SH-SY5Y (cell line): ENCODE results near the gene MPP1.

Experiments
- GATA2 ChIP-seq: IDR thresholded peaks from 2 replicates; pipeline ENCODE4 v1.6.1; 2011; ENCODE audit warnings: mild to moderate bottlenecking, low read depth, low read length
- GATA3 ChIP-seq: IDR thresholded peaks from 2 replicates; pipeline ENCODE4 v1.6.1; 2011; ENCODE audit warnings: low read depth, mild to moderate bottlenecking, low read length, moderate library complexity

Gene MPP1

DNA sequence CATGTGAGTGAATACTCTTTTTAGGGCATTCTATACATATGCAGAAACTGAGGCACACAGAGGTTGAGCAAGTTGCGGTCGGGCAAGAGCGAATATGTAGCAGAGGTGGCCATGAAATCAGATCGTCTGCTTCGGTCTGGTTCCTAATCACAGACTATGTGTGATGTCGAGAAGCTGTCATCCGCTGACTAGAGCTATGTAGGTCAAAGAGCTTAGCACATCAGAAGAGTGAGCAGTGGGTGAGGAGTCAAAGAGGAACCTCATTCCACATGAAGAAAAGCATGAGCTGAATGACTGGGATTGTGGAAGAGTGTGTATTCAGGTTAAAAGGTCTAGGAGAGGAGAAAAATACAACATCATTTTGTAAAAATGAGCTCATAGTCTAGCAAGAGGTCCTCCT, 73.4 kb downstream of the MPP1 start:
- TF ChIP-seq GATA3 (no peak), GATA2 (no peak)

DNA sequence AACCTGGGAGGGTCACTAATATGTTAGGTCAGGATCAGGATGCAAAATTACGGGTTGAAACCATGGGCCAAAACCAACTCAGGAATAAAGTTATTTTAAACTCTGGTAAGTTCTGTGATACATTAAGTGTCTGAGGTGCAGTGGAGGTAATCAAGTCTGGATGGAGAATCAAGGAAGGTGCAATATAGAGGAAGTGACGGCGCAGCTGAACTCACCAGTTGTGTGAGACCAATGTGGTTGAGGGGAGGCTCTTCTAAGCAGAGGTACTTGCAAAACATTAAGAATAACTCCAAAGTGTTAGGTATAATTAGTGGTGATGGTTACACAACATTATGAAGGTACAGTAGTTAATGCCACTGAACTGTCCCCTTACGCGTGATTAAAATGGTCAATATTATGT, 74.1 kb downstream of the MPP1 start:
- no peak for TF ChIP-seq GATA3
- TF ChIP-seq GATA2, result no peak

DNA sequence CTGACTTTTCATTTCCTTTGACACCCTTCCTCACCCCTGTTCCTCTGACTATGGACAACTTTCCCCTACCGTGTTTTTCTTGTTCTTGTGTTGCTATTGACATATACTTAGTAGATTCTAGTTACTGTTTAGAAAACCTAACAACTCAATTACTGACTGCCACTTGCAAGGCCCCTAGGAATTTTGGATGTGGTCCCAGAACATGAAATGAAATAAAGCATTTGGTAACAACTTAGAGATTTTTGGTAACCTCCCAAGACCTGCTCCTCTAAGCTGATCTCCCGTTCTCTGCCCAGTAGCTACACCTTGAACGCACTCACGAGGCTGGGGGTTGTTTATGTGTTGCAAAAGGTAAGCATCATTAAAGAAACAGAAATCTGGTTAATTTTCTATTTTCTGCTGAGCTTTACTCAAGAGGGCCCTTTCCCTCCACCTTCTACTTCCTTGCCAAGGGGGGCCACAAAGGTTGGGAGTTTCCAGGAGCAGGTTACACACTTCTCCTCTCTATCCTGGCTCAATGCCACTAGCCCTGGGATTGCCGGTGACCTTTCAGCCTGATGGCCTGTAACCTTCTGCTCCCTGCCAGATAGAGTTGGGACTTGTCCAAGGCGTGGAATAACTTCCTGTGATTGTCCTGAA, 74.9 kb downstream of the MPP1 start:
- TF ChIP-seq GATA2 (no peak), GATA3 (no peak)

DNA sequence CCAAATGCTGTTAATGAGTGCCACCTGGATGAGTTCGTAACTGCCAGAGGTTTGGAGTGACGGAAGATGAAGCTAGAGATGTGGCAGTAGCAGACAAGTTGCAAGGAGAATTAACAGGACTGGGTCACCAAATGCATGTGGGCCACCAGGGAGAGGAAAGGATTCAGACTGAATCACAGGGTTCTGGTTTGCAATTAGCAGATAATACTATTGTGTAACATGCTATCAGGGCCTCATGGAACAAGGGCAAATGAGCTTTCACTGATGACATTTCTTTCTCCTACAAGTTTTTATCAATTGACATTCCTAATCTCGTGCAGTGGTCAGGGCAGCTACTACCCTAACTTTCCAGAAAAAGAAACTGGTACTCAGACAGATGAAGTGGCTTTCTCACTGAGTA, 75.8 kb downstream of the MPP1 start:
- no peak for TF ChIP-seq GATA3
- no peak for TF ChIP-seq GATA2
